Measurements from ENCODE around the gene RAB23.

The RAB23 gene

GRCh38 chr6:57147955-57148858 lies 73.9 kb downstream of the RAB23 start:
- no peak for DNase-seq
- in situ Hi-C loops (cut with MboI; ENCODE audit: low pct_unique_long_range_greater_than_20kb, low sequenced_read_pairs), result no loop called here

- no peak for DNase-seq
- in situ Hi-C loops (cut with MboI; ENCODE audit: low pct_unique_long_range_greater_than_20kb, low sequenced_read_pairs), result no loop called here
Measured at GRCh38 chr6:57147401-57147800, 74.7 kb downstream of the RAB23 start.

- DNase-seq, result no peak
- in situ Hi-C loops (cut with MboI; ENCODE audit: low pct_unique_long_range_greater_than_20kb, low sequenced_read_pairs), result no loop called here
Measured at GRCh38 chr6:57143690-57144089, 78.4 kb downstream of the RAB23 start.

GRCh38 chr6:57142178-57142525 lies 80.0 kb downstream of the RAB23 start:
- DNase-seq, result no peak
- in situ Hi-C loops (cut with MboI; ENCODE audit: low pct_unique_long_range_greater_than_20kb, low sequenced_read_pairs), result no loop called here

GRCh38 chr6:57141451-57142177 lies 80.5 kb downstream of the RAB23 start:
- no peak for DNase-seq

GRCh38 chr6:57138026-57138425 lies 84.1 kb downstream of the RAB23 start:
- no peak for DNase-seq
- in situ Hi-C loops (cut with MboI; ENCODE audit: low pct_unique_long_range_greater_than_20kb, low sequenced_read_pairs), result no loop called here

More at GRCh38 chr6:57141451-57142177, 80.5 kb downstream of the RAB23 start:
- in situ Hi-C loops (cut with MboI; ENCODE audit: low pct_unique_long_range_greater_than_20kb, low sequenced_read_pairs), result no loop called here

GRCh38 chr6:57137350-57137749 lies 84.8 kb downstream of the RAB23 start:
- DNase-seq, result no peak
- in situ Hi-C loops (cut with MboI; ENCODE audit: low pct_unique_long_range_greater_than_20kb, low sequenced_read_pairs), result no loop called here

Data from KBM-7 (cell line).